Motor neuron (in vitro differentiated cells): Measurements from ENCODE around the gene THSD4. TPM values are rescaled to one million over a fixed set of nuclear protein-coding genes. Genes with fewer than 3 reads are reported as not detected.
"Not testable (repeated sequence)": the region's sequence is repeated elsewhere in the genome, so short reads cannot be mapped to it uniquely, and the experiment has no call there.

Experiments used
- ATAC-seq, 8 experiments: fragments of 200-7000 bp; cut with Tn5 transposase; replicated peaks in 6 of 8; 2 replicates each; pipeline ENCODE4 v1.8.0; 2021; ENCODE audit warnings: mild to moderate bottlenecking in 8 of 8, moderate library complexity in 8 of 8
- H3K27ac ChIP-seq, 2 donors: fragments of 250-450 bp; sonication (Bioruptor Pico); 2 replicates each; pipeline ENCODE4 v1.9.0; 2021; ENCODE audit warnings: antibody characterized with exemption in 2 of 2, mild to moderate bottlenecking in 2 of 2, moderate library complexity in 1 of 2
- H3K4me1 ChIP-seq, 2 donors: fragments of 250-450 bp; sonication (Bioruptor Pico); replicated peaks in 1 of 2; 2 replicates each; pipeline ENCODE4 v1.6.1; 2021; ENCODE audit warnings: antibody characterized with exemption in 2 of 2, mild to moderate bottlenecking in 2 of 2, moderate library complexity in 1 of 2
- H3K4me3 ChIP-seq, 5 donors: fragments of 250-450 bp; sonication (Bioruptor Pico); 2 replicates each; pipeline ENCODE4 v1.9.0; 2021; ENCODE audit warnings: antibody characterized with exemption in 5 of 5, mild to moderate bottlenecking in 5 of 5, moderate library complexity in 4 of 5
- WGBS, 10 experiments: fragments of 450-650 bp; shearing (Covaris generic); methylation state at CpG; one replicate each; pipeline ENCODE4 v1.0.0; 2022; 5-methylcytosine and 5-hydroxymethylcytosine counted together
- in situ Hi-C, 9 experiments: fragments of 400-800 bp; cut with MboI; loops; one replicate each; pipeline ENCODE4 v1.15.0; 2021; ENCODE audit warnings: low sequenced_read_pairs in 9 of 9, low pct_unique_long_range_greater_than_20kb in 2 of 9; ENCODE audit not compliant: unreplicated experiment in 9 of 9
- total RNA-seq, 8 experiments: library from RNA; unstranded; fragments of 300-600 nt; gene quantifications; 2 replicates each; pipeline versions ENCODE4 v1.2.3 to v1.2.4, GENCODE V29; 2022

THSD4 gene
- total RNA-seq, 8 experiments from 2014 or later = 1.3 to 28.4 (median 6.7) TPM

DNA sequence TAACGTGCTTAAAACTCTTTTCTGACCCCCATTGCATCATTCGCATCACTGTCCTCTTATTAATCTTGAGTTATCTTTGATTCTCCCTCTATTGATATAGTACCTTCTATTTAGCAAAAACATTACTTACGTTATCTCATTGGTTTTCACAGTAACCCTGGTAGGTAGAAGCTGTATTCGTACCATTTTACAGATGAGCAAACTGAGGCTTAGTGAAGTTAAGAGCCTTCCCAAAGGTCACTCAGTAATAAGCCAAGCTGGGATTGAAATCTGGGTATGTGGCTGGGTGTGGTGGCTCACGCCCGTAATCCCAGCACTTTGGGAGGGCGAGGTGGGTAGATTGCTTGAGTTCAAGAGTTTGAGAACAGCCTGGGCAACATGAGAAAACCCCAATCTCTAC, 244.0 kb downstream of the THSD4 start:
- Histone ChIP-seq H3K4me1 (peaks cover 11 to 17% of the 10 kb centered on the region in 2 donors), H3K4me3 (no peak overlapping the region), H3K27ac (no peak overlapping the region)
- no peak for ATAC-seq
- 57 to 100% (median 90%) methylated on average over 1 to 6 of the region's 7 CpGs for WGBS, 10 experiments
- in situ Hi-C loops = no loop called here

DNA sequence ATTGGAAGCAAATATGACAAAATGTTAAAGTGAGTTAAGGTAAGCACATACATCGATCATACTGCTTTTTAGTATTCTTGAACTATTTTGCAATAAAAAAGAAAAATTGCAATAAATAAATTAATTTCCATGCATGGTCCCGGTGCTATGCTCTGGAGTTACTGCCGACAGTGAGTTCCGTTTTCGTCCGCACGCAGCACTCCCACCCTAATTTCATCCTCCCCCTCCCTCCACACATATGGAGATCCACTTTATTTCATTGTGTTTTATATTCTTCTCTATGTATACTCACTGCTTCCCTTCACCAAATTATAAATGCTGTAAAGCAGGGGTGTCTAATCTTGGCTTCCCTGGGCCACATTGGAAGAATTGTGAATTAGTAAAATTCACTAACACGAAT, 247.3 kb downstream of the THSD4 start:
- Histone ChIP-seq H3K27ac (no peak overlapping the region), H3K4me1 (peaks cover 18 to 32% of the 10 kb centered on the region in 2 donors), H3K4me3 (no peak overlapping the region)
- WGBS, 10 experiments = 65 to 98% (median 85%) methylated on average over 2 to 8 of the region's 8 CpGs
- in situ Hi-C loops = no loop called here
- no peak for ATAC-seq

DNA sequence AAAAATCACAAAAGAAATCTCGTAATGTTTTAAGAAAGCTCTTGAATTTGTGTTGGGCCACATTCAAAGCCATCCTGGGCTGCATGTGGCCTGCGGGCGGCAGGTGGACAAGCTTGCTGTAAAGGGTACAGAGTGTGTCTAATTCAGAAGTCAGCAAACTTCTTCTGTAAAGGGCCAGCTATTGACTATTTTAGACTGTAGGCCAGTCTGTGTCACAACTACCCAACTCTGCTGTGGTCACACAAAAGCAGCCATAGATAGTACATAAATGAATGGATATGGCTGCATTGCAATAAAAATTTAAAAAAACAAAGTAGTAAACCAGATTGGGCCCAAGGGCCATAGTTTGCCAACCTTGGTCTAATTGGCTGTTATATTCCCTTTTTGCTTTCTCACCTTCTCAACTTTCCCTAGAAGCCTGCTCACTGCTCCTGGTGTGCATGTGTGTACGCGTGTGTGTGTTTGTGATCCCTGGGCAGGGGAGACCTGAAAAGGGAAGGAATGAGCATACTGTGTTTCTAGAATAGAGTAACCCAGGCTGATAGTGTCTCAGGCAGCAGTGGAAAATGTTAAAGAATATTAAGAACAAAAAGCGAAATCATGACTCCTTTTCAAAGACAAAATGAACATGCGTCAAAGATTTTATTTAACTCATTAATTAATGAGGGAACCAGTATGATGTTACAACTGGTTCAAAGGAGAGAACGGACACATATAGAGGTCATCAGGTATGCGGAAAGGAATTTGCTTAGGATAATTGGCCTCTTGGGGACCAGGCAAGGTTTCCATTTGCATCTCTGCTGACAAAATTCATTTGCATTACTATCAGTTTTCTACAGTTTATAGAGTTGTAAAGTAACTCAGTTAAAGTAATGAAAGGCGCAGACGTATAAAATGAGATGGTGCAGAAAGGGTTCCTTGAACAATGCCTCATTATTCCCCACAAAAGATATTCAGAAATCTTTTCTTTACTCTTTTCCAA, 248.0 kb downstream of the THSD4 start:
- H3K27ac ChIP-seq = peak overlapping the region in 1 of 2 donors; percentile 59
- 20 to 92% (median 86%) methylated on average over 1 to 11 of the region's 11 CpGs for WGBS, 10 experiments
- peaks cover 18 to 32% of the 10 kb centered on the region in 2 donors for H3K4me1 ChIP-seq
- in situ Hi-C loops = no loop called here
- ATAC-seq = peak in 3 of 8 experiments; percentile 60 to 71 (median 68)
- no peak overlapping the region for H3K4me3 ChIP-seq

DNA sequence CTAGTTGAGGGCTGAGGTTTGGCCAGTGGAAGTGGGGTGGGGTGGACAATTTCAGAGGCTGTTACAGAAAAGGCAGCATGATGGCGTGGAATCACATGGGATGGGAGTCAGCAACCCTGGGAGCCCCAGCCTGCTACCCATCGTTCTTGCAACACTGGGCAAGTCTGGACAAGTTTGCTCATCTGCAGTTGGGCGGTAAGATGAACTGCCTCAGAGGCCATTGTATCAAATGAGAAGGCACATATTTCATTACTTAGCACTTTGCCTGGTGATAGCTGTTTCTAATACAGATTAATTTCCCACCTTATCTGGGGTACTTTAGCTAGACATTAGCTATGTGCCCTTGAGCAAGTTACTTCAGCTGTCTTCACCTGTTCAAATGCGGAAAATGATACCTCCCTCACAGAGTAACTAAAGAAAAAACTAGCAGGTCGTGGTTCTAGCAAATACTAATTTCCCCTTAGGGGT, 248.9 kb downstream of the THSD4 start:
- in situ Hi-C loops = no loop called here
- peak overlapping the region; percentile 36 to 59 for H3K27ac ChIP-seq
- 52 to 100% (median 82%) methylated on average over 1 to 5 of the region's 5 CpGs; no CpG with 5 or more reads in 2 of the 10 experiments for WGBS, 10 experiments
- peaks cover 18 to 32% of the 10 kb centered on the region in 2 donors for H3K4me1 ChIP-seq
- ATAC-seq = peak in 6 of 8 experiments; percentile 56 to 97 (median 77)
- H3K4me3 ChIP-seq = no peak overlapping the region

DNA sequence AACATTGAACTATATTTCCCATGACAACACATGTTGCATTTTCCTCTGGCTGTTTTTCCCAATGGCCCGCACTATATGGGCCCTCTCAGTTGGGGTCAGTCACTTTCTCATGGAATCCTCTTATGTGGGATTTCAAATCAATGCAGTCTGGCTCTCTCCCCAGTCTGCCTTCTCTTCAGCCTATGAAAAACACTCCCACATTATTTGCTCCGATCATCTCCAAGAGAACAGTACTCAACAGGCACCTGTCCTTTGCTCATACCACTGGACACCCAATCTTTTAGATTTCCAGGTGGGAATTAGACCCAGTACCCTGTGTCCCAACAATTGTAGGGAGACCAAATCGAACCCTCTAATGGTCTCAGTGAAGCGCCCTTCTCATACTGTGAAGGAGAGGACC, 251.3 kb downstream of the THSD4 start:
- no peak for ATAC-seq
- Histone ChIP-seq H3K4me1 (peaks cover 18 to 32% of the 10 kb centered on the region in 2 donors), H3K27ac (no peak overlapping the region), H3K4me3 (no peak overlapping the region)
- WGBS, 10 experiments = 43 to 100% (median 95%) methylated on average over 1 to 4 of the region's 4 CpGs; no CpG with 5 or more reads in 3 of the 10 experiments
- in situ Hi-C loops = no loop called here

DNA sequence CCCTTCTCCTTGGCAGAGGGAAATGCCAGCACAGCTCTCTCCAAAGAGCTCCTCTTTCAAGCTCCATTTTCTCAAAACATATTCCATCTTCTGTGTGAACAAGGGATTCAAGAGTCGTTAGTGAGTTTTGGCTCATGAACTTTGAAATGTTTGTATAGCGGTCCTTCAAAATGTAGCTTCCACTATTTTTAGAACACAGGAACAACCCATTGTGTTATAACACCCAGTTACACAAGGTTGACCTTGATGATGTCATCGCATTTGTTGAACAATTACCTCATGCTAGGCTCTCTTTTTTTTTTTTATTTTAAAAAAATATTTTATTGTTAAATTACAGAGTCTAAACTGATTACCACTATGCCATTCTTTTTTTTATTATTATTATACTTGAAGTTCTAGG, 251.7 kb downstream of the THSD4 start:
- WGBS, 10 experiments = 43 to 100% (median 95%) methylated on average over 1 to 3 of the region's 3 CpGs
- Histone ChIP-seq H3K4me1 (peaks cover 18 to 32% of the 10 kb centered on the region in 2 donors), H3K27ac (no peak overlapping the region), H3K4me3 (no peak overlapping the region)
- in situ Hi-C loops = no loop called here
- ATAC-seq = no peak

DNA sequence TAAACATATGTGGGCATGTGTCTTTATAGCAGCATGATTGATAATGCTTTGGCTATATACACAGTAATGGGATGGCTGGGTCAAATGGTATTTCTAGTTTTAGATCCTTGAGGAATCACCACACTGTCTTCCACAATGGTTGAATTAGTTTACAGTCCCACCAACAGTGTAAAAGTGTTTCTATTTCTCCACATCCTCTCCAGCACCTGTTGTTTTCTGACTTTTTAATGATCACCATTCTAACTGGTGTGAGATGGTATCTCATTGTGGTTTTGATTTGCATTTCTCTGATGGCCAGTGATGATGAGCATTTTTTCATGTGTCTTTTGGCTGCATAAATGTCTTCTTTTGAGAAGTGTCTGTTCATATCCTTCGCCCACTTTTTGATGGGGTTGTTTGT, 252.5 kb downstream of the THSD4 start:
- in situ Hi-C loops, ATAC-seq: not testable (repeated sequence)
- WGBS, 10 experiments = no CpG with 5 or more reads among the region's 1 CpG

DNA sequence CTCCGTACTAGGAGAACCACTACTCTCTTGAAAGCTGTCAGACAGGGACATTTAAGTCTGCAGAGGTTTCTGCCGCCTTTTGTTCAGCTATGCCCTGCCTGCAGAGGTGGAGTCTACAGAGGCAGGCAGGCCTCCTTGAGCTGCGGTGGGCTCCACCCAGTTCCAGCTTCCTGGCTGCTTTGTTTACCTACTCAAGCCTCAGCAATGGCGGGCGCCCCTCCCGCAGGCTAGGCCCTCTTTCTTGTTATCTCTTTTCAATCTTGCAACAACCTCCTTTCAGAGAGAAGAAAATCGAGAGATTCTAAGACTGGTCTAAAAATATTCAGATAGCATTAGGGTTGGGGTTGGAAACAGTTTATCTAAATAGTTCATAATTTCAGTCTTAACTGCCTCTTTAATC, 257.5 kb downstream of the THSD4 start:
- 23 to 100% (median 86%) methylated on average over 1 to 4 of the region's 7 CpGs; no CpG with 5 or more reads in 3 of the 10 experiments for WGBS, 10 experiments
- H3K27ac ChIP-seq, H3K4me3 ChIP-seq, in situ Hi-C loops, ATAC-seq: not testable (repeated sequence)
- peaks cover 19 to 33% of the 10 kb centered on the region in 2 donors for H3K4me1 ChIP-seq

More for the DNA sequence above, 252.5 kb downstream of the THSD4 start:
- H3K27ac ChIP-seq, H3K4me3 ChIP-seq: not testable (repeated sequence)
- H3K4me1 ChIP-seq = peaks cover 25 to 30% of the 10 kb centered on the region in 2 donors

DNA sequence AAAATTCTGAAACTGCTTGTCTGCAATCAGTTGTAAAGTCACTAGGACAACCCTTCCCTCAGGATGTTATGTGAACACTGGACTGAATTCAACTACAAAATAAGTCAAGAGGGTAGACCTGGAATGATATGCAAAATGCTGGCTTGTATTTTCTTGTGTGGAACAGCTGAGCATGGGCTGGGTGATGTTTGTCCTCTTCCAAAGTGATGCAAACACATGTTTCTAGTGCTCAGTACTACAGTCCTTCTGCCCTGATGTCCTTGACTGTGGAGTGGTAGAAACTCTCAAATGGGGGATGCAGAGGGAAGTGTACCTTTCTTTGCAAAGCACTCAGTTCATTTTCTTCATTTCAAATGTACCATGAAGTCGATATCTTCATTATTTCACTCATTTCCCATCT, 258.6 kb downstream of the THSD4 start:
- WGBS, 10 experiments = 0 to 88% (median 33%) methylated on average over 1 of the region's 1 CpG; no CpG with 5 or more reads in 7 of the 10 experiments
- in situ Hi-C loops = no loop called here
- no peak overlapping the region for H3K4me3 ChIP-seq
- no peak overlapping the region for H3K27ac ChIP-seq
- peaks cover 19 to 33% of the 10 kb centered on the region in 2 donors for H3K4me1 ChIP-seq
- ATAC-seq = peak in 2 of 8 experiments; percentile 25 to 65

DNA sequence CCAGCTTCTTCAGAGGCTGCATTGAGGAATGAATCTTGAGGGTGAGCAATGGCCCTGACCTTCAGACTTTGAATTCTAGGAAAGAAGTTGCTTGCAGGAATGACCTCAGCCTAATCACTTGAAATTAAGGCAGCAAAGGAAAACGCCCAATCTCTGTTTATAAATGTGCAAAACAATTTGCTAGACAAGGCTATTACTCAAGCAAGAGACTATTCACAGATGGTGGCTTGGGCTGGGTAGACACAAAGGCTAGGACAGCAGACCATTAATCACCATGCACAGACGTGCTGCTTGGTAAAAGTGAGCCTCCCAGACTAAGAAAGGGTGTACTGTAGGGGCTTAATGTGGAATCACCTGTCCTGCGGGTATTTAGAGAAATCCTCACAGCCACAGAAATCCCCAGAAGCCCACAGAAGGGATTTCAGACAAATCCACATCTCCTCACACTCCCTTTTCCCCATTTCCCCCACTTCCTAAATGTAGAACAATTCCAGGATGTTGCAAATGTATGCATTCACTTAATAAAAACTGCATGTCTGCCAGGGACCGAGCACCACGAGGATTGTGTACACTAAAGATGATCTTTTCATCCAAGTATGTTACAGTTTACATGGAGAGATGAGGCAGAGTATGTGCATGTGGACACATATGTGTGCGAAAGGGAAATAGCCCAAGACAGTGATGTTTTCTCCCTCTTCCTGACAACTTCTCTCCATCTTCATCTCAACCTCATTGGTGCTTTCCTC, 259.5 kb downstream of the THSD4 start:
- Histone ChIP-seq H3K4me1 (peaks cover 19 to 33% of the 10 kb centered on the region in 2 donors), H3K27ac (no peak overlapping the region), H3K4me3 (no peak overlapping the region)
- WGBS, 10 experiments = 0 to 81% (median 40%) methylated on average over 2 to 4 of the region's 6 CpGs; no CpG with 5 or more reads in 4 of the 10 experiments
- ATAC-seq = peak; percentile 85 to 99 (median 95)
- in situ Hi-C loops = no loop called here

DNA sequence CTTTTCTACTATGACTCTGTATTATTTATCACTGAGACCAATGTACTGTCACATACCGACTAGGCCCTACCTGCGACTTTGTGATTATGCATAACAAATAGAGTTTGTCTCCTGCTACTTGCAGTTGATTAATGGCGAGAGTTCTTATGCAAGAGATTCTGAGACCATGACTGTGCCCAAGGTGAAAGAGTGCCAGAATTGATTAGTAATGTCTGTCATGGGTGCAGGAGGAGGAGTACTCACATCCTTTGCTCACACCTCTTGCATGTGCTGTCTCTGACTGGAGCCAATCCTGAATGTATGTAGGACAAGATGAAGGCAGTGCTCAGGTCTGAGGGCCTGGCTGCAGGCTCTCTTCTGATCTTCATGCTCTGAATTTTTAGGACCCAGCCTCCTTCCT, 260.7 kb downstream of the THSD4 start:
- WGBS, 10 experiments = 77 to 100% (median 88%) methylated on average over 2 to 3 of the region's 3 CpGs; no CpG with 5 or more reads in 4 of the 10 experiments
- Histone ChIP-seq H3K4me3 (no peak overlapping the region), H3K27ac (no peak overlapping the region), H3K4me1 (peaks cover 19 to 33% of the 10 kb centered on the region in 2 donors)
- in situ Hi-C loops = no loop called here
- ATAC-seq = no peak

DNA sequence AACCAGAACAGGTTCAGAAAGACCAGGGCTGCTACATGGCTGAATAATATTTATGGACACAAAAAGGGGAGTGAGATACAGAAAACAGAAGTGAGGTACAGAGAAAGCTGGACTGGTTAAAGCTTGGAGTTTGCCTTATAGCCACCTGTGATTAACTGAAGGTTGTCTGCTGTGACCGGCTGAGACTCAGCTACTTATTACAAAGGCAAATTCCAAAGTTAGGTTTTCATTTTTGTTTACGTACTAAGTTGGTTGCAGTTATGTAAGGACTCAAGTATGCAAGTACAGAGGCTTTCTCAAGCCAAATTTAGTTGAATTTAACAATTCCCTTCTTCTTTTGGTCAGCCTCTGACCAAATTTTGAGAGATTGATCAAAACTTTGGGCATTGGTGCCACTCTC, 264.6 kb downstream of the THSD4 start:
- Histone ChIP-seq H3K4me3 (no peak overlapping the region), H3K27ac (no peak overlapping the region), H3K4me1 (peaks cover 4 to 9% of the 10 kb centered on the region in 2 donors)
- WGBS, 10 experiments = 80 to 100% (median 98%) methylated on average over 1 to 2 of the region's 2 CpGs
- in situ Hi-C loops = no loop called here
- no peak for ATAC-seq

DNA sequence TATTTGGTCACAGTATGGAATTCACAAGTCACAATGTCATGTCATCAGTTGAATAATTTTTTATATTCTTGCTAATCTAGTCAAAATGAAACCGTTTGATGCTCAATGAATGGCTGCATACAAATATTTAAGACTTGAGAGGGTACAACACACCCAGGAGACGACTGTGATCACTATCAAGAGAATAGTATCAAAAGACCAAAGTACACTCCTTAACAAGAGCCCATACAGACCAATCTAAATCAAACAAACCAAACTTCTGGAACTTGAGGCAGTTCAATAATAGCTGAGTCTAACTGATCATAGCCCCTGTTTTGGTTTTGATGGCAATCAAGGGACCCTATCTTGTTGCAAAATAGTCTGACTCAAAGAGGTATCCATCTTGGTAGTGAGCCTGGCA, 265.1 kb downstream of the THSD4 start:
- 14 to 100% (median 60%) methylated on average over 1 to 2 of the region's 2 CpGs; no CpG with 5 or more reads in 1 of the 10 experiments for WGBS, 10 experiments
- in situ Hi-C loops = no loop called here
- no peak overlapping the region for H3K4me3 ChIP-seq
- no peak for ATAC-seq
- H3K4me1 ChIP-seq = peaks cover 0 to 8% of the 10 kb centered on the region in 2 donors
- H3K27ac ChIP-seq = no peak overlapping the region
